Measurements from ENCODE around the gene PCP2.

The PCP2 gene

DNA sequence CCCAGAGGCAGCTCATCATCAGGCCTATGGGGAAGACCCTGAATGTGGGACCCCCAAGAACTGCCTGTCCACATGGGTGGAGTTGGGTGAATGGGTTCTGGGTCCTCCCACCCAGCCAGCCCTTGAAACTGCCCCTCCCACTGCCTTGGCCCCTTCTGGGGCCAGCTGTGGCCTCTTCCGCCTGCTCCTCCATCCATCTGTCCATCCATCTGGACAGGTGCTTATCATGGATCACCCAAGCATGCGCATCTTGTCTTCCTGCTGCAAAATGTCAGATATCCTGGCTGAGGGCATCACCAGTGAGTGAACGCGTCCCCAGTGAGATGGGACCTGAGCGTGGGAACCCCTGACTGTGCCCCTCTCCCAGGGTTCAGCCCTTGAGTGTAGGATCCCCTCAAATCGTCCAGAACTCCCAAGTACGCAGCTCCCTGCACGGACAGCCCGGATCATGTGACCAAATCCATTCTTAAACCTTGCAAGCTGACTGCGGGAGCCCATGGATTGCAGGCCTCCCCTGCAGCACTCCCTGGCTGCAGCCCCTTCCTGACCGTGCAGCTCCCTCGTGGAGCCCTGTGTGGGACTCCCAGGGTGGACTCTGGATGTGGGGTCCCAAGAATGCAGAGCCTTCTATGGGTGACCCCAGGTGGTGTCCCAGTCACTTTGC, 5.4 kb upstream of the PCP2 start:
- no peak for DNase-seq (ENCODE audit: low spot score)

DNA sequence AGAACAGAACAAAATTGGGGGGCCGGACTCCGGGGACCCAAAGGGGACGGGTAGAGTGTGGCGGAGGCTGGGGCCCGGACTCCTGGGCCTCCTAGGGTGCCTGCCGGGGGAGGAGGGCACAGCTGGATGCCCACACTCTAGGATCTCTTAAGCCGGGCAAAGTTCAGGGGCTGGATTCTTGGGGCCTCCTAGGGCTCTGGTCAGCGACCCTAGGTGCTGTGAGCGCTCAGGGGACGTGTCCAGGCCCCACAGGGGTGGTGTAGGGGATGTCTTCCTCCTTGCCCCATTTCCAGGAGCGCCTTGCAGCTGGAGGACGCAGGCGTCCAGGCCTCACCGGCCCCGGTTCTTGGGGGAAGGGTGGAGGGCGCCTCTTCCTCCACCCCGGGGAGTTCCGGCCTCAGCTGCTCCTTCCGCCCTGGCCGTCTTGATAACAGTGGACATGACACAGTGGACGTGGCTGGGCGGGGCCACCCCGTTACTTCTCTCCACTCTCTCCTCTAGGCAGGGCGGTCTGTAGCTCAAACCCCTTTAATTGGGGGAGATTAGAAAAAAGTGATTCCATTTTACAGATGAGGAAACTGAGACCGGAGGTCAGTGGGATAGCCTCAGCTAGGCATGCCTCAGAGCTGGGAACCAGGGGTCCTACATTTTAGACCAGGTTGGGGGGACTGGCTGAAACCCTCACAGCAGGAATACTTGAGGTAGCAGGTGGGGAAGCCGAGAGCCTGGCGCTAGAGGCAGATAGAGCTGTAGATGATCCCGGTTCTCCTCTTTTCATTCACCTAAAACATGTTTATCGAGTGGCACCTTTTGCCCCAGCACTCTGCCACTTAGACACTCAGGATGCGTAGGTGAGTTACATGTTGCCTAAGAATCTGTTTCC, 4.1 kb upstream of the PCP2 start:
- no peak for DNase-seq (ENCODE audit: low spot score)

DNA sequence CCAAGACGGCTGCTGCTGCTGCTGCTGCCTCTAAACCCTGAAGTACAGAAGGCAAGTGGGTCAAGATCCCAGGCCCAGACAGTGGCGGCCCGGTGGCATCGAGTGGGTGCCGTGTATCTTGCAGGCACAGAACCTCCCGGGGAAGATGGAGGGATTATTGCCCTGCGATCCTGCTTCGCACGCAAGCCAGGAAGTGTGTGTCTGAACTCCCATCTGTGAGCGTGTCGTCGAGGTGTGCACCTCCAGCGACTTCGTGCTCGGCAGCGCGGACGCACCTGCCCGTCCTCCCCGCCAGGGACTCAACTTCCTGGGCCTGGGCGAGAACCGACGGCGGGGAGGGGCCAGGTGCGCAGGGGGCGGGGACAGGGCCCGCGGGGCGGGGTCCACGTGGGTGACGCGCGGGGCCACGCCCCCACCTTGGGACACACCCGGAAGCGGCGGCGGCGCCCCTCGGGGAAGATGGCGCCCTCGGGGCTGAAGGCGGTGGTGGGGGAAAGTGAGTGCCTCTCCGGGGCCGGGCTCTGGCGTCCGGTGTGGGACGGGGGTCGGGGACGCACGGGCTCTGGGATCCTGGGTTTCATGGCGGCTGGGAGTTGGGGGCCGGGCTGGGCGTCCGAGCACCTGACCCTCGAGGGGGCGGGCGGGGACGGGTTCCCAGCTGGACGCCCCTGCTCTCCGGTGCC, 3.3 kb upstream of the PCP2 start, which contains the start of gene STXBP2:
Gene STXBP2 (plus strand): TSS at position 420 of the 683 bp plus-strand sequence. CDS start 40 bp downstream, at position 460.
- DNase-seq (ENCODE audit: low spot score) = no peak

DNA sequence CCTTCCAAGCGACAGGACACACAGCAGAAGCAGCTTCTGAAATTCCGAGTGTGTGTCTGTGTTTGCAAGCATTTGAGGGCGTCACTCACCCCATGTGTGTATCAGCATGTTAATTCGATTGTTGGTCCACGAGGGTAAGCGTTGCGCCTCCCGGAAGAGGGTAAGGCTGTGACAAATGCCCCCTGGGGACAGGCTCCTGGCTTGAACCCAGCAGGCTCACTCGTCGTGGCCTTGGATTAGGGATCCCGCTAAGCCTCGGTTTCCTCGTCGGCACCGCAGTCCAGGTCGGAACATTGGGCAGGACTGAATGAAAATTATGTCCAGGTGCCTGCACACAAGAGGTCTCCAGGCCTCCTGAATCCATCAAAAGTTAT, 2.8 kb upstream of the PCP2 start:
- DNase-seq (ENCODE audit: low spot score) = no peak

DNA sequence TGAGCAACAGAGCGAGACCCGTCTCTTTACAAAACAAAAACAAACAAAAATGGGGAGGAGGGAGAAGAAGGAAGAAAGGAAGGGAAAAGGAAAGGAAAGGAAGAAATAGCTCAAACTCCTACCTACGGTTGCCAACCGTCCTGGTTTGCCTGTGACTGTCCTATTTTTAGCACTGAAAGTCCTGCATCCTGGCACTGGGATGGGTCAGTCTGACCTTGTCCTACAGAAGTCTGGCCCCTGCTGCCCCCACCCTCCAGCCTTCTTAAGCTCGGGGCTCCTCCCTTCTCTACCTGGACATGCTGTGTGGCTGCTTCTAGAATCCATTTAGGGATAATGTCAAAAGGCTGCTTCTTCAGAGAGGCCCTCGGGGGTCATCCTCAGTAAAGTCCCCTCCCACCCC, 2.2 kb upstream of the PCP2 start:
- DNase-seq (ENCODE audit: low spot score) = no peak

DNA sequence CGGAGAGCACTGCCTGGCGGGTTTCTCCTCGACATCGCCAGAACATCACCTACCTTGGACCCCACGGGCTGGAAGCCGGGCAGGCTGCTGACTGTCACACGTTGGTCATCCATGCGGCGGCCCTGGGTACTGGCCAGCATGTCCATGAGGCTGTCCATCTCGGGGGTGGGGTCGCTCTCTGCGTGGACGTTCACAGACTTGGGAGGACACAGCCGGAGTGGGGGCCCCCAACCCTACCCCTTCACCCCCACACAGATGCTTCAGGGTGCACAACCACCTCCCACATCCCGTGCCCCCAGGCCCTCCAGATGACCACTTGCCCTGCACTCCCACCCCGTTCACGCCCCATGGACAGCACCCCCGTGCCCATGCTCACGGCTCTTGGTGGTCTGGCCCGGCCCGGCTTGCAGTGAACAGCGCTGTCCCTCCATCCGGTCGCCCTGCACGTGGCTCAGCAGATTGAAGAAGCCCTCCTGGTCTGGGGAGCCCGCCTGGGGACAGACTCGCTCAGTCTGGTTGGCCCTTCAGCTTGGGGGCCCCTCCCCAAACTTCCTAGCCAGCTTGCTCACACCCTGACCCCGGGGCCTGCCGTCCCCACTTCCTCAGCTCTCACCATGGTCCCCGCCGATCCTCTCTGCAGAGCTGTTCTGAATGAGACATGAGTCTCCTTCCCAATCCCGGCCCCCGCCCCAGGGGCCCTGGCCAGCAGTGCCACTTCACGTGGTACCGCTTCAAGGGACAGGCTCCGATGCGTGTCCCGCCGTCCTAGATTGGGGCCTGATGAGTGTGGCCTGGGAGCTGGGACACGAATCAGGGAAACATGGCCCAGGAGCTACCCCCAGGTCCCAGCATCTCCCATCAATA, 947 bp downstream of the PCP2 start:
- DNase-seq (ENCODE audit: low spot score) = no peak

DNA sequence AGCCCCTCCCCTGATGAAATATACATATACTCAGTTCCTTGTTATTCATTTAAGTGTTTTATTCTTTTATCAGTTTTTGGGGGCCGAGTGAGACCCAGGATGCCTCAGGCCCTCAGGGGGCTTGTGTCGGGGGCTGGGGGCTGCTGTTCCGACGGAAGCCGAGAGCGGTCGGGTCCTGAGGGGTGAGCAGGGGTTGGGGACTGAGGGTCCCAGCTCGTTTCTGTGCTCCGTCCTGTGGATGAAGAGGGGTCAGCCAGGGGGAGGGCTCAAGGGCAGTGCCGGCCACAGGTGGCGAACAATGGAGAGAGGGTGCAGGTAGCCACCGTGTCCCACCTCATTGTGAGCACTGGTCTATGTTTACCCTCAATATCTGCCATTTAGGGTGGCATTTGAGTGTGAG, 1.9 kb downstream of the PCP2 start:
- DNase-seq (ENCODE audit: low spot score) = no peak

DNA sequence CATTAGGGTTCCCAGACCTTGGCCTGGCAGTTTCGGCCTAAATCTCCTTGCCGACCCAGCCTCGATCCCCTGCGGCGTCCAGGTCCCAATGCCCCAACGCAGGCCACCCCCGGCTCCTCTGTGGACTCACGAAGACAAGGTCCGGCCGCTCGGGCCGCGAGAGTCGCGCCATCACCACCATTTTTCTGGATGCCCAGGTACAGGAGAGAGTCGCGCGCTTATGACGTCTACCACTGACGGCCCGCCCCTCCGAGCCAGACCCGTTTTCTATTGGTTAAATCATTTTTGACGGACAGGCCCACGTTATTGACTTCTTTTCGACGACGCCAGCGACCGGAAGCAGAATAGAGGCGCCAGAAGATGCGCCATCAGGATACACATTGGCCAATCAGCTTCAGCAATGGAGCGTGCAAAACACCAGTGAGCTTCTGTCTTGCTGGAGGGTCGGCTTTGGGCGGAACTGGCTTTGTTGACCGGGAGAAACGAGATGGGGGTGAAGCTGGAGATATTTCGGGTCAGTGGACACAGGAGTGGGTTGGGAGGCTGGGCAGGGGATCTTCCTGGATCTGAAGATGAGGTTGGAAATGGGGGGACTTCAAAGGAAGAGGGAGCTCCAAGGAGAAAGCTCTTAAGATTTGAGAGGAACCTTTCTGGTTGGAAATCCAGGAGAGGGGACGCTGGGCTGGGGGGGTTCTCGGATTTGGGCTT, 4.0 kb downstream of the PCP2 start, which contains the start of the genes PET100 and XAB2:
Gene PET100 (plus strand): TSS at position 447 of the 708 bp plus-strand sequence. CDS start 41 bp downstream, at position 488.
Gene XAB2 (minus strand): TSS at position 199 of the 708 bp plus-strand sequence. CDS start 18 bp downstream, at position 181.
- peak; percentile 99 for DNase-seq (ENCODE audit: low spot score)

DNA sequence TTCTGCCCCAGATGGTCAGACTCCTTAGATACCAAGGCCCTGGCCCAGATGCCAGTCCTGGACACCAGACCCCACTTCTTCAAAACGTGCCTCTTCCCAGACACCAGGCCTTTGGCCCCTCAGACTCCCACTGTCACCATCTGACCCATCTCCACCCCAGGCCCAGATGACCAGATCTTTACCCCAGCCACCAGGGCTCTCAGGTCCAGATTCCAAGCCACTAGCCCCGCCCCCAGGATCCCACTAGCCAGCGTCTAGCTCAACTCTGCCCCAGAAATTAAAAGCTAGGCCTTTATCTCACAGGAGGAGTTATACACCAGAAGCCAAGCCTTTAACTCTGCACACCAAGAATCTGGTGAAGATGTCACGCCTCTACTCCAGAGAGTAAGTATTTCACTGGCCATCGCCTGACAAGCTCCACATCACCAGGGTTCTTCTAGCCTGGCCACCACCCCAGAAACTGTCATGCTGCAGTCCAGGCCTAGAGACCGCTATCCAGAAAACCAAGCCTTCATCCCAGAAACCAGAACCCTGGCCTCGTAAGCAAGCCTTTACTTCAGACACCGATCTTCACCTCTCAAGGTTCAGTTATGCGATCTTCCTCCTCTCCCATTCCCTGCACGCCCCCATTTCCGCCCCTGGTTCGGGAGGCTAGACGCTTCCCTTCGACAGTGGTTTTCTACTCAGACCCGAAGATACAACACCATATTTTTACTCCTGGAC, 4.8 kb downstream of the PCP2 start:
- no peak for DNase-seq (ENCODE audit: low spot score)

DNA sequence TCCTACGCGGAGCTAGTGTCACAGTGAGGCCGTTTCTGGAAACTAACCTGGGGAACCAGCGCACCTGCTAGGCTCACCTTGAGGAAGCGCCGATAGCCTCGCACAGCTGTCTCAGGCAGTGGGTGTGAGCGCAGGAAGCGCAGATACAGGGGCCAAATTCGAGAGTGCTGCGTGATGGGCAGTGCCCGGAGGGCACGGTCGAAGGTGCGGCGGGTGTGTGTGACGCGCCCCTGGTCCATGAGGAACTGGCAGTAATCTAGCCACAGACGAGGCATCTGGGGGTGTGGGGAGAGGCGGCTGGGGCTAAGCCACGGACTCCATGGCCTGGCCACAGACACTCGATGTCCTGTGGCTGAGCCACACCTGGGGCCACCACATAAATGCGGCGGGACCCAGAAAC, 6.4 kb downstream of the PCP2 start:
- DNase-seq (ENCODE audit: low spot score) = no peak

DNA sequence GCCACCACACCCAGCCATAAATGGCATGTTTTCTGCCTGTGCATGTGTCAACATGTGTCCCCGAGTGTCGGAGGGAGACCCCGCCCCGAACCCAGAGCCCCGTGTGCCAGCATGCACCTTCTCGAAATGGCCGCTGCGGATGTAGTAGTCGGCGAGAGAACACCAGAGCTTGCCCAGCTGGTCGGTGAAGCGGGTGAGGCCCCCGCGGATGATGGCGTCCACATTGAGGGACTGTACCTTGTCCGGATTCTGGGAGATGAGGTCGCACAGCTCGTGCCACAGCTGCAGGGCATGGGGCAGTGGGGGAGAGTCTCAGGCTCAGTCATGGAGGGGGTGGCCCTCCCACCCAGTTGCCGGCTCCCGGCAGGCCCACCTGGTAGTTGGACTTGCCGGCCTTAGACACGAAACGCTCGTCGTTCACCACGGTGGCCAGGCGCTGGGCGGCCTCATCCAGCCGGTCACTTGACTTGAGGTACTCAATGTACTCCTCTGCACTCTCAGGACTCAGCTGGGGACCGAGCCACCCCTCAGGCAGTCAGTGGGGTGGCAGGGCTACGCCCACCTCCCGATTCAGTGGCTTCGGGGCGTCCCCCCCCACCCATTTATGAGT, 7.7 kb downstream of the PCP2 start:
- no peak for DNase-seq (ENCODE audit: low spot score)

DNA sequence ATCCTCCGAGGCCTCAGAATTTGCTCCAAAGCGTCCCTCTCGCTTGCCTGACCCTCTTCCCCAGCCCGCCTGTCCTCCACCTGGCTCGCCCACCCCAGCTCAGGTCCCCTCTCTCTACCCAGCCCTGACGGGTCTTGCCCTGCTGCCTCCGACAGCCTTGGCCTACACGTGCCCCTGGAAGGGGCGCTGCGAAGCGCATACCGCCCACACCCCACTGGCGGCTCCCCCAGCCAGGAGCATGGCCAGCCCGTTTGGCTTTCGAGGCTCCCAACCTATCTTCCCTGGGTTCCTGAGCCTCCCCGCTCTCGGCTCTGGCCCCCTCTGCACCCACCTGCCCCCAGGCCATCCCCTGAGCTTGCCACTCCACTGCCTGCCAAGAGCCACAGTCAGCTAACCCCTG, 8.7 kb downstream of the PCP2 start:
- DNase-seq (ENCODE audit: low spot score) = no peak

DNA sequence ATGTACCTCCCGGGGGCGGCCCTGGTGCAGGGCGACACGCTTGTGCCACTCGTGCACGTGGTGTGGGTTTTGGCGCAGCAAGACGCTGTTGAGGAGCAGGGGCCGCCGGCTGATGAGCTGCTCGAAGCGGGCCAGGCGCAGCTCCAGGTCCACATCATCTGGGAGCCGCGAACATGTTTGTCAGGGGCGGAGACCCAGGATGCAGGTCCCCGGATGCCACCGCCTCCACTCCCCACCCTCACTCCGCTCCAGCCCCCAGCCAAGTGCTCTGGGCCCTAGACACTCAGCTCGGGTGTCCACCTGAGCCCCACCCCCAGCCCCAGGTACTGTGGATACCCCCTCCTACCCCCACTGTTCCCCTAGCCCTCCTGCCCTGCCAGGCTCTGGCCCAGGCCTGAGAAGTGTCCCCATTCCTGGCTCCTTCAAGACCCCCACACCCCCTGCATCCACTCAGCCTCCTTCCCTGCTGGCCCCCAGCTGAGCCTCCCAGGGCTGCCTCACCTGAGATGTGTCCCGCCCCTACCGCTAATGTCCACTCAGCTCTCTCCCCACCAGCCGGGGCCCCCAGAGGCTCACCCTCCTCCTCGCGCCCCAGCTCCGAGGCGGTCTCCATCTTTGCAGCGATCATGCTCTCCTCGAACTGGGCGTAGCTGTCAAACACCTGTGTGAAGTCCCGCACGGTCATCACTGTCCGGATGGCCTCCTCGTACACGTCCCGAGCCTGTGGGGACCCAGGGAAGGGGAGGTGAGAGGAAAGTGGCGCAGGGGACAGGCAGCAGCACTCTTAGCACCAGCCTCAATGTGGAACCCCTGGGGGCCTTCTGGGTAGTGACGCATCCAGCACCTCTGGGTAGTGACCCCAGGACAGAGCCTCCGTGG, 9.6 kb downstream of the PCP2 start:
- no peak for DNase-seq (ENCODE audit: low spot score)

DNA sequence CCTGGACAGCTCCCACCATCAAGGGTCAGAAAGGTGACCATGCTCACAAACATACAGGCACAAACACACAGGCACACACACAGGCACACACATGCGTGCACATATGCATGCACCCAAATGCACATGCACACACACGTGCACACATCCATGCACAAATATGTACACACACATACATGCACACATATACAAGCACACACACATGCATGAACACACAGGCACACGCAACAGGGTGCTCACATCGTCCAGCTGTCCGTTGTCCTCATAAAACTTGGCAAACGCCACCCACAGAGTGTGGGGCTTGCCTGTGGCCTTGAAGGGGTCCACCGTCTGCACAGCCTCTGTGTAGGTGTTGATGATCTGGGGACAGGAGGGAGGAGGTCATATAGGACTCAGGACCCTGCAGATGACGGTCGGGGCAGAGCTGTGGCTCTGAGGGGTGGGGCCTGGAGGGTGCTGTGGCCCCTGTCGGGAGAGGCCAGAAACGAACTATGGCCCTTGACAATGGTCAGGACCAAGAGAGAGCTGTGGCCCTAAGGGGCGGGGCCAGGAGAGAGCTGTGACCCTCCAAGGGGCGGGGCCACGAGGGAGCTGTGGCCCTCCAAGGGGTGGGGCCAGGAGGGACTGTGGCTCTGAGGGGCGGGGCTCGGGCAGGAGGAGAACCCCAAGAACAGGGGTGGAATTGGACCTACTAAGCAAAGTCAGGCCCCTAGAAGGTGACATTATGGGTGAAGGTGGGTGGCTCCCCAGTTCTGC, 10.4 kb downstream of the PCP2 start:
- DNase-seq (ENCODE audit: low spot score) = no peak

DNA sequence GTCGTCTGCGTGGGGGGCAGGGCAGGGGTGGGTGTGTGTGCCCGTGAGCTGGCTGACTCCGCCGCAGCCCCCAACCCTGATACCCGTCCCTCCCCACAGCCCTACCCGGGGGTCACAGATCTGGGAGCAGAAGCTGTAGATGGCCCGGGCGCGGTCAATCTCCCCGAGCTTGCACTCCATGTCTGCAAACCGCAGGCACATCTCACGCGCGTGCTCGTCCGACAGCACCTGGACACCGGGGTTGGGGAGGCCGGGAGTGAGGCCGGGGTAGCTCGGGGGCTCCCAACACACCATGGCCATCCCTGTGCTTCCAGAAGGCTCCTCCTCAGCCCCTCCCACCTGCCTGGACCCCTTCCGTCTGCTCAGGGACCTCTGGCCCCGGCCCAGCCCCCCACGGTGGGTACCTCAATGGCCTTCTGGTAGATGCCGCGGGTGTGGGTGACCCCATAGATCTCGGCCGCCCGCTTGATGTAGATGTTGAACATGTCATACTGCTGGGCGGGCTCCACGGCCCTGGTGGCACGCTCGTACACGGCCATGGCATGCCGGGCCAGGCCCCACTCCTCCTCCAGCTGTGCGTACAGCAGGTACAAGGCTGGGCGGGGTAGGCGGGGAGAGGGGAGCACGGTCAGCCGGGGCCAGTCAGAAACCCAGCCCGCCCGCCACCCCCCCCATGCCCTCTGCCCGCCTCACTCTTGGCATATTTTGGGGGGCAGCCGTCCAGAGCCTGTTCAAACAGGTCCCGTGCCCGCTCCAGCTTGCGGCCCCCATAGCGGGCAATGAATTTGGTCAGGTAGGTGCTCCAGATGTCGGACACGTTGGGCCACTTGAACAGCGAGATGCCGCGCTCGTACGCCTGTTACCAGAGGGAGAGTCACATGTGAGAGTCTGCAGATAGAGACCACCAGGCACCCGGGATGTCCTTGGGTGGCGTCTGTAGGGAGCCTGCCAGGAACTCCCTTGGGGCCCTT, 12.8 kb downstream of the PCP2 start:
- no peak for DNase-seq (ENCODE audit: low spot score)

DNA sequence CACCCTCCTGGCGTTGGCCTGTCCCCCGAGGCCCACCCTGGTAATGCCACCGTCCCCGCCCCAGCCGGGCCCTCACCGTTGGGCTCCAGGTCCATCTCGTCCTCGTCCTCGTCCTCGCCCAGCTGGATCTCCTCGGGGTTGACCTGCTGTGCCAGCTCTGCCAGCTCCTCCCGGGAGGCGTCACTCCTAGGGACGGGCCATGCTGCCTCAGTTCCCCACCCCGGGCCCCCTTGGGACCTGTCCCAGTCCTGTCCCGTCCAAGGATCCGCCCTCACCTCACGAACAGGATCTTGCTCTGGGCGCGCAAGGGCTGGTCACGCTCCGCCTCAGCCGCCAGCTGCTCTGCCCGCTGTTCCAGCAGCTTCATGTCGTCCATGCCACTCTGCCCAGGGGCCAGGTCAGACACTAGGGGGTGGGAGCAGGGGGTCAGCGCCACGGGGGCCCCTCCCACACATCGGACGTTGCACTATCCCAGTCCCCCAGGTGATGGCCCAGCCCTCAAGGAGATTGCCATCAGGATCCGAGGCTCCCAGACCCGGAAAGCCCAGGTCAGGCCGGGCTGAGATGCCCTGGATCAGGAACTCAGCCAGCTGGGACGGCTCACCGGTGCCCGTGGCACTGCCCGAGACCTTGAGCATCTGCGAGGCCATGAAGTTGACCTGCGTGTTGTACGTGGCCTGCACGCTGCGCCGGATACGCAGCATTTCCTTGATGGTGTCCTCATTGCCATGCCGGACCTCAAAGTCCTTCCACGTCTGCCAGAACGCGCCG, 13.7 kb downstream of the PCP2 start:
- no peak for DNase-seq (ENCODE audit: low spot score)
